DND-41 (cell line): ENCODE data around the gene EIF4G3.

Experiments used
- ATAC-seq: fragments of 200-7000 bp; cut with Tn5 transposase; 3 replicates; pipeline ENCODE4 v1.9.1; 2021; ENCODE audit warnings: low read depth; ENCODE audit not compliant: insufficient read depth
- DNase-seq: peaks from one replicate; pipeline ENCODE4 v3.0.0-alpha.2; 2020
- H2AFZ ChIP-seq: 2 replicates; pipeline ENCODE4 v1.6.0; 2012; ENCODE audit warnings: low read depth, low read length
- H3K27ac ChIP-seq: 2 replicates; pipeline ENCODE4 v1.5.1; 2012; ENCODE audit warnings: low read length, inconsistent platforms
- H3K27me3 ChIP-seq: fragments of 200-600 bp; sonication (generic); 2 replicates; pipeline ENCODE4 v1.6.0; 2012; ENCODE audit warnings: low read length, mild to moderate bottlenecking, inconsistent platforms; ENCODE audit not compliant: insufficient read depth, poor library complexity
- H3K36me3 ChIP-seq: 2 replicates; pipeline ENCODE4 v1.5.1; 2012; ENCODE audit warnings: low read length, inconsistent platforms; ENCODE audit not compliant: insufficient read depth
- H3K4me1 ChIP-seq: 2 replicates; pipeline ENCODE4 v1.5.1; 2012; ENCODE audit warnings: mild to moderate bottlenecking, low read length; ENCODE audit not compliant: insufficient read depth
- H3K4me2 ChIP-seq: 2 replicates; pipeline ENCODE4 v1.6.0; 2012; ENCODE audit warnings: mild to moderate bottlenecking, moderate library complexity, low read length, inconsistent platforms; ENCODE audit not compliant: insufficient read depth
- H3K4me3 ChIP-seq, 2 experiments: fragments of 200-600 bp in 1 of 2; shearing (Covaris generic) in 1 of 2; 2 replicates each; pipeline ENCODE4 v1.5.1; 2012 to 2016; ENCODE audit warnings: inconsistent platforms in 2 of 2, low read length in 2 of 2, mild to moderate bottlenecking in 2 of 2, low read depth in 1 of 2, moderate library complexity in 1 of 2
- H3K79me2 ChIP-seq: 2 replicates; pipeline ENCODE4 v1.6.0; 2012; ENCODE audit warnings: low read length, inconsistent platforms; ENCODE audit not compliant: insufficient read depth
- H3K9ac ChIP-seq: 2 replicates; pipeline ENCODE4 v1.6.0; 2012; ENCODE audit warnings: low read depth, mild to moderate bottlenecking, inconsistent platforms, low read length, moderate library complexity
- H3K9me3 ChIP-seq: 2 replicates; pipeline ENCODE4 v1.5.1; 2012; ENCODE audit warnings: low read length, moderate library complexity, mild to moderate bottlenecking, inconsistent platforms; ENCODE audit not compliant: insufficient read depth, severe bottlenecking
- H4K20me1 ChIP-seq: 2 replicates; pipeline ENCODE4 v1.6.0; 2012; ENCODE audit warnings: low read length; ENCODE audit not compliant: insufficient read depth
- EZH2 ChIP-seq: IDR thresholded peaks from 3 replicates; pipeline ENCODE4 v1.6.1; 2012; ENCODE audit warnings: borderline replicate concordance, low read depth, mild to moderate bottlenecking, moderate library complexity, low read length, inconsistent platforms; ENCODE audit not compliant: severe bottlenecking
- TF ChIP-seq, protein P1 (sequence below): IDR thresholded peaks from 2 replicates; pipeline ENCODE4 v1.5.1; 2012; ENCODE audit warnings: borderline replicate concordance, low read length, moderate library complexity, mild to moderate bottlenecking; ENCODE audit not compliant: poor library complexity, severe bottlenecking; ENCODE audit errors: extremely low read depth

Gene EIF4G3

GRCh38 chr1:20978413-20978812 lies 198.3 kb downstream of the EIF4G3 start:
- Histone ChIP-seq H3K4me1 (no peaks in the 10 kb centered on the region), H3K4me3 (no peak overlapping the region), H3K9ac (no peak overlapping the region), H3K79me2 (no peaks in the 10 kb centered on the region), H3K9me3 (no peaks in the 10 kb centered on the region), H3K27ac (no peak overlapping the region), H4K20me1 (no peaks in the 10 kb centered on the region), H3K4me2 (no peak overlapping the region), H3K36me3 (peaks cover 8% of the 10 kb centered on the region; the same call in 1 of the 2 replicates), H2AFZ (no peak overlapping the region), H3K27me3 (no peaks in the 10 kb centered on the region)
- ATAC-seq (no peak), DNase-seq (no peak)
- TF ChIP-seq EZH2, result no peak
- TF ChIP-seq, protein P1, sequence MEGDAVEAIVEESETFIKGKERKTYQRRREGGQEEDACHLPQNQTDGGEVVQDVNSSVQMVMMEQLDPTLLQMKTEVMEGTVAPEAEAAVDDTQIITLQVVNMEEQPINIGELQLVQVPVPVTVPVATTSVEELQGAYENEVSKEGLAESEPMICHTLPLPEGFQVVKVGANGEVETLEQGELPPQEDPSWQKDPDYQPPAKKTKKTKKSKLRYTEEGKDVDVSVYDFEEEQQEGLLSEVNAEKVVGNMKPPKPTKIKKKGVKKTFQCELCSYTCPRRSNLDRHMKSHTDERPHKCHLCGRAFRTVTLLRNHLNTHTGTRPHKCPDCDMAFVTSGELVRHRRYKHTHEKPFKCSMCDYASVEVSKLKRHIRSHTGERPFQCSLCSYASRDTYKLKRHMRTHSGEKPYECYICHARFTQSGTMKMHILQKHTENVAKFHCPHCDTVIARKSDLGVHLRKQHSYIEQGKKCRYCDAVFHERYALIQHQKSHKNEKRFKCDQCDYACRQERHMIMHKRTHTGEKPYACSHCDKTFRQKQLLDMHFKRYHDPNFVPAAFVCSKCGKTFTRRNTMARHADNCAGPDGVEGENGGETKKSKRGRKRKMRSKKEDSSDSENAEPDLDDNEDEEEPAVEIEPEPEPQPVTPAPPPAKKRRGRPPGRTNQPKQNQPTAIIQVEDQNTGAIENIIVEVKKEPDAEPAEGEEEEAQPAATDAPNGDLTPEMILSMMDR, result no peak

- Histone ChIP-seq H3K9ac (no peak overlapping the region), H2AFZ (no peak overlapping the region), H3K4me3 (no peak overlapping the region), H3K4me1 (no peaks in the 10 kb centered on the region), H3K9me3 (no peaks in the 10 kb centered on the region), H3K27ac (no peak overlapping the region), H3K79me2 (no peaks in the 10 kb centered on the region), H3K27me3 (no peaks in the 10 kb centered on the region), H3K4me2 (no peak overlapping the region), H4K20me1 (no peaks in the 10 kb centered on the region), H3K36me3 (peaks cover 29% of the 10 kb centered on the region)
- DNase-seq (no peak), ATAC-seq (no peak)
- no peak for TF ChIP-seq EZH2
- TF ChIP-seq, protein P1, result no peak
These were observed 201.0 kb downstream of the EIF4G3 start for GRCh38 chr1:20975668-20976067.

GRCh38 chr1:20974951-20975350 lies 201.7 kb downstream of the EIF4G3 start:
- TF ChIP-seq, protein P1, result no peak
- no peak for TF ChIP-seq EZH2

DNA sequence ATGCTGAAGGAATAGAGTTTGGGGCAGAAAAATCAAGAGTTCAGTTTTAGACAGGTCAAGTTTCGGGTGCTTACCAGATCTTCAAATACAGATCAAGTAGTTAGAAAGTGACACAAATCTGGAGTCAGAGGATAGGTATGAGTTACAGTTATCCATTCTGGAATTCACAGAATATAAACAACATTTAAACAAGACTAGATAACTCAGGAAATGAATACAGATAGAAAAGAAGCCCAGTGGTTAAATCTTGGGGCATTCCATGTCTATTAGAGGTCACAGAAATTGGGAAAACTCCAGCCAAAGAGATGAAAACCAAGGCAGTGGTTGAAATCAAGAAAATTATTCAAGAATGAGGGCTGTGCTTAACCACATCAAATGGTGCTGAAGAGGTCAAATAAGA lies 202.6 kb downstream of the EIF4G3 start:
- DNase-seq, result no peak
- Histone ChIP-seq H3K4me1 (no peaks in the 10 kb centered on the region), H3K4me3 (no peak overlapping the region), H3K9me3 (no peaks in the 10 kb centered on the region), H3K4me2 (no peak overlapping the region), H3K27ac (no peak overlapping the region), H4K20me1 (no peaks in the 10 kb centered on the region), H3K36me3 (peaks cover 29% of the 10 kb centered on the region), H3K79me2 (no peaks in the 10 kb centered on the region), H3K9ac (no peak overlapping the region), H3K27me3 (no peaks in the 10 kb centered on the region), H2AFZ (no peak overlapping the region)
- TF ChIP-seq, protein P1, result no peak
- TF ChIP-seq EZH2, result no peak
- no peak for ATAC-seq

More at GRCh38 chr1:20974951-20975350, 201.7 kb downstream of the EIF4G3 start:
- Histone ChIP-seq H3K9me3 (no peaks in the 10 kb centered on the region), H3K4me3 (no peak overlapping the region), H2AFZ (no peak overlapping the region), H3K27ac (no peak overlapping the region), H3K4me2 (no peak overlapping the region), H3K4me1 (no peaks in the 10 kb centered on the region), H3K36me3 (peaks cover 26% of the 10 kb centered on the region), H3K79me2 (no peaks in the 10 kb centered on the region), H3K9ac (no peak overlapping the region), H3K27me3 (no peaks in the 10 kb centered on the region), H4K20me1 (no peaks in the 10 kb centered on the region)
- ATAC-seq, result no peak
- DNase-seq, result no peak
